GM18909 (cell line): ENCODE measurements around the gene JAZF1.

Source experiments
- ATAC-seq: cut with Tn5 transposase; IDR thresholded peaks from one replicate; pipeline ENCODE4 v1.9.1; 2021; ENCODE audit warnings: mild to moderate bottlenecking; ENCODE audit not compliant: unreplicated experiment, poor library complexity

The JAZF1 gene

GRCh38 chr7:27996141-27996540, 184.5 kb downstream of the JAZF1 start:
- ATAC-seq = no peak

GRCh38 chr7:27995228-27995627, 185.4 kb downstream of the JAZF1 start:
- ATAC-seq = no peak

GRCh38 chr7:27994639-27995038, 186.0 kb downstream of the JAZF1 start:
- ATAC-seq = no peak

GRCh38 chr7:27992755-27993493, 187.7 kb downstream of the JAZF1 start:
- no peak for ATAC-seq

- no peak for ATAC-seq
These were observed 188.5 kb downstream of the JAZF1 start for GRCh38 chr7:27992097-27992496.

- no peak for ATAC-seq
These were observed 189.5 kb downstream of the JAZF1 start for GRCh38 chr7:27991006-27991528.

GRCh38 chr7:27976531-27976930, 204.1 kb downstream of the JAZF1 start:
- ATAC-seq = no peak

GRCh38 chr7:27973625-27974024, 207.0 kb downstream of the JAZF1 start:
- no peak for ATAC-seq

GRCh38 chr7:27972276-27972675, 208.3 kb downstream of the JAZF1 start:
- no peak for ATAC-seq

- no peak for ATAC-seq
These were observed 209.3 kb downstream of the JAZF1 start for GRCh38 chr7:27971171-27971812.

- ATAC-seq = no peak
These were observed 210.2 kb downstream of the JAZF1 start for GRCh38 chr7:27970350-27970749.

GRCh38 chr7:27969346-27969745, 211.2 kb downstream of the JAZF1 start:
- ATAC-seq = no peak

- ATAC-seq = no peak
These were observed 213.0 kb downstream of the JAZF1 start for GRCh38 chr7:27967639-27968038.

- ATAC-seq = no peak
These were observed 214.3 kb downstream of the JAZF1 start for GRCh38 chr7:27966219-27966780.

GRCh38 chr7:27965650-27966049, 214.9 kb downstream of the JAZF1 start:
- ATAC-seq = no peak

- no peak for ATAC-seq
These were observed 215.8 kb downstream of the JAZF1 start for GRCh38 chr7:27964820-27965219.

- no peak for ATAC-seq
These were observed 217.5 kb downstream of the JAZF1 start for GRCh38 chr7:27963056-27963455.

- ATAC-seq = no peak
These were observed 218.3 kb downstream of the JAZF1 start for GRCh38 chr7:27962273-27962672.

- ATAC-seq = no peak
These were observed 219.3 kb downstream of the JAZF1 start for GRCh38 chr7:27961255-27961654.

GRCh38 chr7:27960415-27960814, 220.2 kb downstream of the JAZF1 start:
- ATAC-seq = no peak

GRCh38 chr7:27958933-27959548, 221.6 kb downstream of the JAZF1 start:
- ATAC-seq = no peak
